Epithelial cell of proximal tubule (primary cell): ENCODE measurements around the gene TFDP3. TPM values are rescaled to one million over a fixed set of nuclear protein-coding genes. Genes with fewer than 3 reads are reported as not detected.
A peak's percentile ranks its signal among the peaks of the same experiment; 100 is the strongest.

ENCODE experiments used
- DNase-seq: peaks from one replicate; pipeline ENCODE4 v3.0.0-alpha.2; 2011; ENCODE audit warnings: low read depth
- H3K4me3 ChIP-seq: 2 replicates; pipeline ENCODE4 v1.5.1; 2011; ENCODE audit warnings: low read depth, mild to moderate bottlenecking, low read length
- CTCF ChIP-seq: conservative IDR thresholded peaks from 2 replicates; pipeline ENCODE4 v1.5.1; 2012; ENCODE audit warnings: low read depth, mild to moderate bottlenecking, low read length
- total RNA-seq: library from RNA; depleted of rRNA; stranded (reverse); fragments of >200 nt; gene quantifications from 2 replicates; pipeline ENCODE4 v1.2.3, GENCODE V29; 2015

The TFDP3 gene
- total RNA-seq, 1 donor from 2014 or later, result not detected

- no peak for TF ChIP-seq CTCF
- DNase-seq, result no peak
- H3K4me3 ChIP-seq, result no peak overlapping the region
Measured at GRCh38 chrX:133229361-133229760, 11.2 kb upstream of the TFDP3 start.

GRCh38 chrX:133215747-133216146, 2.4 kb downstream of the TFDP3 start:
- peak; percentile 60 for TF ChIP-seq CTCF
- H3K4me3 ChIP-seq, result no peak overlapping the region
- DNase-seq, result no peak

- TF ChIP-seq CTCF, result no peak
- DNase-seq, result no peak
- H3K4me3 ChIP-seq, result no peak overlapping the region
Measured at GRCh38 chrX:133215017-133215416, 3.1 kb downstream of the TFDP3 start.

GRCh38 chrX:133214301-133214700, 3.9 kb downstream of the TFDP3 start:
- TF ChIP-seq CTCF, result no peak
- no peak overlapping the region for H3K4me3 ChIP-seq
- no peak for DNase-seq

- TF ChIP-seq CTCF, result no peak
- no peak for DNase-seq
Measured at GRCh38 chrX:133213117-133213516, 5.0 kb downstream of the TFDP3 start.

GRCh38 chrX:133207751-133208150, 10.4 kb downstream of the TFDP3 start:
- no peak for DNase-seq
- no peak for TF ChIP-seq CTCF
- H3K4me3 ChIP-seq, result no peak overlapping the region

More at GRCh38 chrX:133213117-133213516, 5.0 kb downstream of the TFDP3 start:
- no peak overlapping the region for H3K4me3 ChIP-seq

- TF ChIP-seq CTCF, result no peak
- DNase-seq, result no peak
- no peak overlapping the region for H3K4me3 ChIP-seq
Measured at GRCh38 chrX:133191739-133192039, 26.5 kb downstream of the TFDP3 start.
